HEK293 (cell line): ENCODE measurements around the gene PCDH15.

Experiments used
- CTCF ChIP-seq: fragments of 450-650 bp; formaldehyde crosslinking; IDR thresholded peaks from 2 replicates; pipeline ENCODE4 v1.5.1; 2016; ENCODE audit warnings: missing biosample characterization, missing genetic modification characterization
- HOXA7 ChIP-seq: sonication (generic); formaldehyde crosslinking; IDR thresholded peaks from 2 replicates; pipeline ENCODE4 v1.8.1; 2022; ENCODE audit warnings: missing genetic modification reagents, borderline replicate concordance
- TRIM28 ChIP-seq: IDR thresholded peaks from 2 replicates; pipeline ENCODE4 v1.6.1; 2011; ENCODE audit warnings: low read length, control low read depth, borderline replicate concordance
- ZBTB20 ChIP-seq: fragments of 450-650 bp; formaldehyde crosslinking; IDR thresholded peaks from 2 replicates; pipeline ENCODE4 v1.5.1; 2016; ENCODE audit warnings: missing biosample characterization, missing genetic modification characterization
- ZBTB26 ChIP-seq: fragments of 450-650 bp; formaldehyde crosslinking; optimal IDR thresholded peaks from 2 replicates; pipeline ENCODE3; 2016; ENCODE audit warnings: missing biosample characterization, mild to moderate bottlenecking, missing genetic modification characterization
- ZNF121 ChIP-seq: fragments of 450-650 bp; formaldehyde crosslinking; IDR thresholded peaks from 2 replicates; pipeline ENCODE4 v1.5.1; 2016; ENCODE audit warnings: missing biosample characterization, missing genetic modification characterization
- ZNF366 ChIP-seq: fragments of 450-650 bp; formaldehyde crosslinking; conservative IDR thresholded peaks from 2 replicates; pipeline ENCODE4 v1.5.1; 2016; ENCODE audit warnings: missing biosample characterization, missing genetic modification characterization
- ZNF48 ChIP-seq: fragments of 450-650 bp; formaldehyde crosslinking; IDR thresholded peaks from 2 replicates; pipeline ENCODE4 v1.5.1; 2016; ENCODE audit warnings: missing biosample characterization, missing genetic modification characterization
- ZNF658 ChIP-seq: fragments of 450-650 bp; formaldehyde crosslinking; IDR thresholded peaks from 2 replicates; pipeline ENCODE4; 2016; ENCODE audit warnings: missing biosample characterization, missing genetic modification characterization
- TF ChIP-seq, protein P1 (sequence below): fragments of 450-650 bp; formaldehyde crosslinking; IDR thresholded peaks from 2 replicates; pipeline ENCODE4 v1.5.1; 2016; ENCODE audit warnings: missing biosample characterization, missing genetic modification characterization

GRCh38 chr10:54262726-54263125 lies 538.3 kb downstream of the PCDH15 start:
- TF ChIP-seq ZNF48 (tag by site-specific recombination) (no peak), ZBTB26 (tag by site-specific recombination) (no peak), ZNF658 (tag by site-specific recombination) (no peak), HOXA7 (CRISPR knock-in tag) (no peak), ZBTB20 (tag by site-specific recombination) (no peak), ZNF366 (tag by site-specific recombination) (no peak), CTCF (tag by site-specific recombination) (no peak), ZNF121 (tag by site-specific recombination) (no peak), TRIM28 (no peak)
- TF ChIP-seq, protein P1, sequence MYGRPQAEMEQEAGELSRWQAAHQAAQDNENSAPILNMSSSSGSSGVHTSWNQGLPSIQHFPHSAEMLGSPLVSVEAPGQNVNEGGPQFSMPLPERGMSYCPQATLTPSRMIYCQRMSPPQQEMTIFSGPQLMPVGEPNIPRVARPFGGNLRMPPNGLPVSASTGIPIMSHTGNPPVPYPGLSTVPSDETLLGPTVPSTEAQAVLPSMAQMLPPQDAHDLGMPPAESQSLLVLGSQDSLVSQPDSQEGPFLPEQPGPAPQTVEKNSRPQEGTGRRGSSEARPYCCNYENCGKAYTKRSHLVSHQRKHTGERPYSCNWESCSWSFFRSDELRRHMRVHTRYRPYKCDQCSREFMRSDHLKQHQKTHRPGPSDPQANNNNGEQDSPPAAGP = no peak
